SK-N-SH treated with all-trans-retinoic acid at 6 μM for 48 hours (cell line): ENCODE data around the gene CELF4.

ENCODE experiments used
- ATAC-seq: fragments of 200-7000 bp; cut with Tn5 transposase; 3 replicates; pipeline ENCODE4 v1.9.1; 2020; ENCODE audit warnings: mild to moderate bottlenecking, moderate library complexity
- ARNTL ChIP-seq: fragments of 450-650 bp; formaldehyde crosslinking; IDR thresholded peaks from 2 replicates; pipeline ENCODE4 v1.5.0; 2020; ENCODE audit warnings: low read depth, mild to moderate bottlenecking, moderate library complexity, borderline replicate concordance
- BACH2 ChIP-seq: fragments of 250-450 bp; sonication (Bioruptor Pico); IDR thresholded peaks from 2 replicates; pipeline ENCODE4 v1.9.0; 2021; ENCODE audit warnings: mild to moderate bottlenecking, borderline replicate concordance
- CSDC2 ChIP-seq: fragments of 250-450 bp; sonication (Bioruptor Pico); IDR thresholded peaks from 2 replicates; pipeline ENCODE4 v1.5.0; 2020; ENCODE audit warnings: mild to moderate bottlenecking, moderate library complexity
- ESRRG ChIP-seq: fragments of 250-450 bp; sonication (Bioruptor Pico); IDR thresholded peaks from 2 replicates; pipeline ENCODE4 v1.6.1; 2021; ENCODE audit warnings: mild to moderate bottlenecking
- GLIS3 ChIP-seq: fragments of 250-450 bp; sonication (Bioruptor Pico); IDR thresholded peaks from 2 replicates; pipeline ENCODE4 v1.5.0; 2020; ENCODE audit warnings: mild to moderate bottlenecking, moderate library complexity
- ISL1 ChIP-seq: fragments of 250-450 bp; sonication (Bioruptor Pico); IDR thresholded peaks from 2 replicates; pipeline ENCODE4 v2.1.2; 2022; ENCODE audit warnings: mild to moderate bottlenecking, moderate library complexity
- PPARA ChIP-seq: fragments of 250-450 bp; sonication (Bioruptor Pico); IDR thresholded peaks from 2 replicates; pipeline ENCODE4 v1.5.0; 2020; ENCODE audit warnings: mild to moderate bottlenecking, borderline replicate concordance
- SNAI2 ChIP-seq: fragments of 250-450 bp; sonication (Bioruptor Pico); IDR thresholded peaks from 2 replicates; pipeline ENCODE4 v1.5.0; 2020; ENCODE audit warnings: mild to moderate bottlenecking, moderate library complexity
- TCF4 ChIP-seq: fragments of 250-450 bp; sonication (Bioruptor Pico); IDR thresholded peaks from 2 replicates; pipeline ENCODE4 v1.8.0; 2021; ENCODE audit warnings: mild to moderate bottlenecking, moderate library complexity, borderline replicate concordance
- TOX ChIP-seq: fragments of 250-450 bp; sonication (Bioruptor Pico); IDR thresholded peaks from 2 replicates; pipeline ENCODE4 v1.8.0; 2021; ENCODE audit warnings: mild to moderate bottlenecking, moderate library complexity, borderline replicate concordance
- ZC3H10 ChIP-seq: fragments of 250-450 bp; sonication (Bioruptor Pico); IDR thresholded peaks from 2 replicates; pipeline ENCODE4 v1.5.1; 2021; ENCODE audit warnings: mild to moderate bottlenecking, moderate library complexity
- ZFP3 ChIP-seq: fragments of 250-450 bp; sonication (Bioruptor Pico); IDR thresholded peaks from 2 replicates; pipeline ENCODE4 v1.5.0; 2020; ENCODE audit warnings: mild to moderate bottlenecking, moderate library complexity
- ZNF565 ChIP-seq: fragments of 450-650 bp; formaldehyde crosslinking; conservative IDR thresholded peaks from 2 replicates; pipeline ENCODE4 v1.5.0; 2020; ENCODE audit warnings: low read depth, mild to moderate bottlenecking, moderate library complexity
- ZNF70 ChIP-seq: fragments of 450-650 bp; formaldehyde crosslinking; IDR thresholded peaks from 2 replicates; pipeline ENCODE4 v1.5.0; 2020; ENCODE audit warnings: mild to moderate bottlenecking, moderate library complexity
- ZNF8 ChIP-seq: fragments of 450-650 bp; formaldehyde crosslinking; IDR thresholded peaks from 2 replicates; pipeline ENCODE4 v1.5.0; 2020; ENCODE audit warnings: mild to moderate bottlenecking, moderate library complexity
- TF ChIP-seq, protein P1 (sequence below): fragments of 250-450 bp; sonication (Bioruptor Pico); IDR thresholded peaks from 2 replicates; pipeline ENCODE4 v1.8.0; 2021; ENCODE audit warnings: low read depth, mild to moderate bottlenecking, moderate library complexity, borderline replicate concordance
- TF ChIP-seq, protein P2 (sequence below): fragments of 250-450 bp; sonication (Bioruptor Pico); IDR thresholded peaks from 2 replicates; pipeline ENCODE4 v1.5.1; 2020; ENCODE audit warnings: low read depth, mild to moderate bottlenecking, moderate library complexity
- TF ChIP-seq, protein P3 (sequence below): fragments of 250-450 bp; sonication (Bioruptor Pico); IDR thresholded peaks from 2 replicates; pipeline ENCODE4 v1.8.0; 2020; ENCODE audit warnings: mild to moderate bottlenecking, moderate library complexity, borderline replicate concordance
- TF ChIP-seq, protein P4 (sequence below): fragments of 250-450 bp; sonication (Bioruptor Pico); IDR thresholded peaks from 2 replicates; pipeline ENCODE4 v1.5.1; 2021; ENCODE audit warnings: mild to moderate bottlenecking, moderate library complexity

The CELF4 gene

DNA sequence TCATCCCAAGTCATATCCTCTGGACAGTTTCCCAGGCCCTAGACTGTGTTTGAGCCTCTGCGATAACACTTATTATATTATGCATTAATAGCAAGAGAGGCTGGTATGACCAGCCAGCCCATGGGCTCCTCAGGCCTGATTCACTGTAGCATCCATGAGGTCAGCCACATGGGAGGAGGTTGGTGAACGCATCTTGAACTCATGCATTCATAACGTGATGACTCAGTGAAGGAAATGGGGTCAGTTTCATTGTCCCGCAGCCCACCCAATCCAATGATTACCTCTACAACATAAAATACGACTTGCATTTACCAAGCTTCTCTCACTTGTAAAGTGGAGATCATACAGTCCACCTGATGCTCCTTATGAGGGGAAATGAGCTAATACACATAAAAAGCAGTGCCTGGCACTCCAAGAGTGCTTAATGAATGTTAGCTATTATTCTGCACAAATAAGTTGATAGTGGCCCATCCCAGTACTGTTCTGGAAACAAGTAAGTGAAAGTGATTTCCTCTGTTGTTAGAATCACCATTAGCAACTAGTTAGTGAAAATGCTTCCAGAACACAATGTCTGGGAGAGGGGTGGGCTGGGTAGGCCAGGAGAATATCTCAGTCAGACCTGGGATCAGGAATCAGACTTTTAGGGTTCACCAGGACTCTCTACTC is 46.1 kb upstream of the CELF4 start:
- TF ChIP-seq ZNF8 (CRISPR knock-in tag) (no peak), CSDC2 (CRISPR knock-in tag) (no peak), PPARA (CRISPR knock-in tag) (no peak), ZNF565 (CRISPR knock-in tag) (no peak), BACH2 (CRISPR knock-in tag) (no peak), ZNF70 (CRISPR knock-in tag) (no peak), ISL1 (CRISPR knock-in tag) (no peak), ZC3H10 (CRISPR knock-in tag) (no peak), ESRRG (CRISPR knock-in tag) (no peak), TCF4 (no peak), ARNTL (no peak), ZFP3 (CRISPR knock-in tag) (no peak)
- TF ChIP-seq, protein P1, sequence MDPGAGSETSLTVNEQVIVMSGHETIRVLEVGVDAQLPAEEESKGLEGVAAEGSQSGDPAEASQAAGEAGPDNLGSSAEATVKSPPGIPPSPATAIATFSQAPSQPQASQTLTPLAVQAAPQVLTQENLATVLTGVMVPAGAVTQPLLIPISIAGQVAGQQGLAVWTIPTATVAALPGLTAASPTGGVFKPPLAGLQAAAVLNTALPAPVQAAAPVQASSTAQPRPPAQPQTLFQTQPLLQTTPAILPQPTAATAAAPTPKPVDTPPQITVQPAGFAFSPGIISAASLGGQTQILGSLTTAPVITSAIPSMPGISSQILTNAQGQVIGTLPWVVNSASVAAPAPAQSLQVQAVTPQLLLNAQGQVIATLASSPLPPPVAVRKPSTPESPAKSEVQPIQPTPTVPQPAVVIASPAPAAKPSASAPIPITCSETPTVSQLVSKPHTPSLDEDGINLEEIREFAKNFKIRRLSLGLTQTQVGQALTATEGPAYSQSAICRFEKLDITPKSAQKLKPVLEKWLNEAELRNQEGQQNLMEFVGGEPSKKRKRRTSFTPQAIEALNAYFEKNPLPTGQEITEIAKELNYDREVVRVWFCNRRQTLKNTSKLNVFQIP (CRISPR knock-in tag) = no peak
- ATAC-seq = no peak

DNA sequence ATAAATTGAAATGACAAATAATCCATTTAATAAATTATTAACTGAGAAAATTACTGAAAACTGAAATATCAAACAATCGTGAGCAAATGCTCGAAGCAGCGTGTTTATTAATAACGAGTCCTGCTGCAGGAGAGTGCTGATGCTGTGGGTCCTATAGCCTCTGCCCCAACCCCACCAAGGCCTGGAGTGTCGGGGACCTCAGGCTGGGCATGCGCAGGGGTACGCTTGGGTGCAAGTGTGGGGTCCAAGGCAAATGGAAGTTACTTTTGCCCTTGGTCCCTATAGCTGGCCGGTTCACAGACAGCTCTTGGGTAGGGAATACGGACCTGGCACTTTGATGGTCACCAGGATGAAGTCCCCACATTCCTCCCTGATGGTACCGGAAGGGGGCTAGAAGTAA is 43.3 kb upstream of the CELF4 start:
- TF ChIP-seq, protein P2, sequence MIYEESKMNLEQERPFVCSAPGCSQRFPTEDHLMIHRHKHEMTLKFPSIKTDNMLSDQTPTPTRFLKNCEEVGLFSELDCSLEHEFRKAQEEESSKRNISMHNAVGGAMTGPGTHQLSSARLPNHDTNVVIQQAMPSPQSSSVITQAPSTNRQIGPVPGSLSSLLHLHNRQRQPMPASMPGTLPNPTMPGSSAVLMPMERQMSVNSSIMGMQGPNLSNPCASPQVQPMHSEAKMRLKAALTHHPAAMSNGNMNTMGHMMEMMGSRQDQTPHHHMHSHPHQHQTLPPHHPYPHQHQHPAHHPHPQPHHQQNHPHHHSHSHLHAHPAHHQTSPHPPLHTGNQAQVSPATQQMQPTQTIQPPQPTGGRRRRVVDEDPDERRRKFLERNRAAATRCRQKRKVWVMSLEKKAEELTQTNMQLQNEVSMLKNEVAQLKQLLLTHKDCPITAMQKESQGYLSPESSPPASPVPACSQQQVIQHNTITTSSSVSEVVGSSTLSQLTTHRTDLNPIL (CRISPR knock-in tag) = no peak
- no peak for TF ChIP-seq BACH2 (CRISPR knock-in tag)
- TF ChIP-seq GLIS3 (CRISPR knock-in tag) = no peak
- no peak for TF ChIP-seq CSDC2 (CRISPR knock-in tag)
- TF ChIP-seq ZNF565 (CRISPR knock-in tag) = no peak
- TF ChIP-seq, protein P3, sequence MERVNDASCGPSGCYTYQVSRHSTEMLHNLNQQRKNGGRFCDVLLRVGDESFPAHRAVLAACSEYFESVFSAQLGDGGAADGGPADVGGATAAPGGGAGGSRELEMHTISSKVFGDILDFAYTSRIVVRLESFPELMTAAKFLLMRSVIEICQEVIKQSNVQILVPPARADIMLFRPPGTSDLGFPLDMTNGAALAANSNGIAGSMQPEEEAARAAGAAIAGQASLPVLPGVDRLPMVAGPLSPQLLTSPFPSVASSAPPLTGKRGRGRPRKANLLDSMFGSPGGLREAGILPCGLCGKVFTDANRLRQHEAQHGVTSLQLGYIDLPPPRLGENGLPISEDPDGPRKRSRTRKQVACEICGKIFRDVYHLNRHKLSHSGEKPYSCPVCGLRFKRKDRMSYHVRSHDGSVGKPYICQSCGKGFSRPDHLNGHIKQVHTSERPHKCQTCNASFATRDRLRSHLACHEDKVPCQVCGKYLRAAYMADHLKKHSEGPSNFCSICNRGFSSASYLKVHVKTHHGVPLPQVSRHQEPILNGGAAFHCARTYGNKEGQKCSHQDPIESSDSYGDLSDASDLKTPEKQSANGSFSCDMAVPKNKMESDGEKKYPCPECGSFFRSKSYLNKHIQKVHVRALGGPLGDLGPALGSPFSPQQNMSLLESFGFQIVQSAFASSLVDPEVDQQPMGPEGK = no peak
- no peak for TF ChIP-seq ISL1 (CRISPR knock-in tag)
- TF ChIP-seq SNAI2 (CRISPR knock-in tag) = no peak
- no peak for TF ChIP-seq TOX (CRISPR knock-in tag)
- no peak for TF ChIP-seq ESRRG (CRISPR knock-in tag)
- TF ChIP-seq, protein P1 (CRISPR knock-in tag) = no peak
- no peak for TF ChIP-seq ZFP3 (CRISPR knock-in tag)
- TF ChIP-seq, protein P4, sequence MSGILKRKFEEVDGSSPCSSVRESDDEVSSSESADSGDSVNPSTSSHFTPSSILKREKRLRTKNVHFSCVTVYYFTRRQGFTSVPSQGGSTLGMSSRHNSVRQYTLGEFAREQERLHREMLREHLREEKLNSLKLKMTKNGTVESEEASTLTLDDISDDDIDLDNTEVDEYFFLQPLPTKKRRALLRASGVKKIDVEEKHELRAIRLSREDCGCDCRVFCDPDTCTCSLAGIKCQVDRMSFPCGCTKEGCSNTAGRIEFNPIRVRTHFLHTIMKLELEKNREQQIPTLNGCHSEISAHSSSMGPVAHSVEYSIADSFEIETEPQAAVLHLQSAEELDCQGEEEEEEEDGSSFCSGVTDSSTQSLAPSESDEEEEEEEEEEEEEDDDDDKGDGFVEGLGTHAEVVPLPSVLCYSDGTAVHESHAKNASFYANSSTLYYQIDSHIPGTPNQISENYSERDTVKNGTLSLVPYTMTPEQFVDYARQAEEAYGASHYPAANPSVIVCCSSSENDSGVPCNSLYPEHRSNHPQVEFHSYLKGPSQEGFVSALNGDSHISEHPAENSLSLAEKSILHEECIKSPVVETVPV (CRISPR knock-in tag) = no peak
- no peak for TF ChIP-seq ZNF70 (CRISPR knock-in tag)
- no peak for ATAC-seq

DNA sequence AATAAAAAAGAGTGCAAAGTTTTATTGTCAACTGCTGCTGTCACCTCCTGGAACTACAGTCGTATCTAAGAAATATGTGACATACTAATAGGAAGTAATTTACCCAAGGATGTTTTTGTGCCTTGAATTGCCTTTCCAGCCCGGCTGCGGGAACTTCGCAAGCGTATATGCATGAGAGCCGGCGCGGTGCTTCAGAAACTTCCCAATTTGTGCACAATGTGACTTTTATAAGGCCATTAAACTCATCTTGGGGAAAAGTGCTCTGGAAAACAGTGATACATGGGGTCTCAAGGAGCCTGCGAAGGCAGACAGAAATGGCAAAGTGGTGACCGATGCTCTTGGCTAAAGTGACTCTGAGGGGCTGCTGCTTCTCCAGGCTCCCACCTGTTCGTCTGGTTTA is 41.7 kb upstream of the CELF4 start:
- no peak for ATAC-seq
- TF ChIP-seq ZNF8 (CRISPR knock-in tag) (no peak), ESRRG (CRISPR knock-in tag) (no peak)

DNA sequence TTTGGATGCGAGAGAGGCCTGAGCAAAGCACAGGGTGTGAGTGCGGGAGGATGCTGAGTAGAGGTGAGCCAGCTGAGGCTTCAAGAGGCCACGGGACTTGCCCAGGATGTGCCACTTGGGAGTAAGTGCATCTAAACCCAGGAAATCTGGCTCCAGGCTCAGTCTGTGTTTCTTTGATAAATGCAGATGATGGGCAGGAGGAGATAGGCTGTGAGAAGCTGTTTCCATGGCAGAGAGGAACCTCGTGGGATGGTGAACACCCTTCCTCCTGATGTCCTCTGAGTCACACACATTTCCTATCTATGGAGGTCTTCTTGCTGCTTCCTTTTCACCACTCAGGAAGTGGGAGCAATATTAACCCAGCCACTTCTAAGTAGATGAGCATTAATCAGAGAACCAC is 38.4 kb upstream of the CELF4 start:
- TF ChIP-seq TCF4 = no peak
- no peak for ATAC-seq
